Calu3 (cell line): ENCODE results near the gene CEND1. TPM values are rescaled to one million over a fixed set of nuclear protein-coding genes. Genes with fewer than 3 reads are reported as not detected.

Experiments
- BruUV-seq: library from RNA; stranded (reverse); fragments of 400-500 nt; replicated peaks from 2 replicates; lab custom pipeline; 2021; lab: Mats Ljungman, UMichigan
- CTCF ChIA-PET: fragments of 300-600 bp; sonication (Branson Sonifier 250); formaldehyde crosslinking; loops from one replicate; lab custom pipeline; 2022; ENCODE audit warnings: antibody characterized with exemption; lab: Charles Lee
- DNase-seq: peaks from one replicate; pipeline ENCODE4 v3.0.0; 2022
- H3K27ac Mint-ChIP-seq: one replicate; pipeline ENCODE4 v1.8.0; 2022; ENCODE audit warnings: mixed read lengths; ENCODE audit not compliant: unreplicated experiment
- H3K27me3 Mint-ChIP-seq: one replicate; pipeline ENCODE4 v1.8.0; 2022; ENCODE audit warnings: mixed read lengths; ENCODE audit not compliant: unreplicated experiment
- H3K36me3 Mint-ChIP-seq: one replicate; pipeline ENCODE4 v1.8.0; 2022; ENCODE audit warnings: mild to moderate bottlenecking, moderate library complexity, mixed read lengths; ENCODE audit not compliant: insufficient read depth, unreplicated experiment
- H3K4me1 Mint-ChIP-seq: one replicate; pipeline ENCODE4 v1.8.0; 2022; ENCODE audit warnings: mild to moderate bottlenecking, low read depth, mixed read lengths; ENCODE audit not compliant: unreplicated experiment
- H3K4me3 Mint-ChIP-seq: one replicate; pipeline ENCODE4 v1.8.0; 2022; ENCODE audit warnings: mild to moderate bottlenecking, low read depth, moderate library complexity, mixed read lengths; ENCODE audit not compliant: unreplicated experiment
- H3K9me3 Mint-ChIP-seq: one replicate; pipeline ENCODE4 v1.8.0; 2022; ENCODE audit warnings: low read depth, mixed read lengths; ENCODE audit not compliant: unreplicated experiment
- intact Hi-C: fragments of 100-400 bp; cut with micrococcal nuclease; formaldehyde crosslinking; loops from one replicate; pipeline ENCODE4 v1.10.0; 2022; ENCODE audit not compliant: unreplicated experiment
- total RNA-seq: library from RNA; stranded (reverse); gene quantifications from 2 replicates; pipeline ENCODE4 v1.2.3, GENCODE V29; 2022
- TF ChIP-seq, protein P1 (sequence below): fragments of 200-600 bp; IDR thresholded peaks from one replicate; pipeline ENCODE4 v1.8.0; 2022; ENCODE audit warnings: antibody characterized with exemption; ENCODE audit not compliant: unreplicated experiment

CEND1 gene
- total RNA-seq, 1 experiment from 2014 or later = not detected

- no TSS peak for BruUV-seq
- no peak overlapping the region for H3K4me3 Mint-ChIP-seq
These were observed 29.7 kb downstream of the CEND1 start for GRCh38 chr11:760236-760635.

GRCh38 chr11:749731-750130 is 40.2 kb downstream of the CEND1 start:
- TF ChIP-seq, protein P1, sequence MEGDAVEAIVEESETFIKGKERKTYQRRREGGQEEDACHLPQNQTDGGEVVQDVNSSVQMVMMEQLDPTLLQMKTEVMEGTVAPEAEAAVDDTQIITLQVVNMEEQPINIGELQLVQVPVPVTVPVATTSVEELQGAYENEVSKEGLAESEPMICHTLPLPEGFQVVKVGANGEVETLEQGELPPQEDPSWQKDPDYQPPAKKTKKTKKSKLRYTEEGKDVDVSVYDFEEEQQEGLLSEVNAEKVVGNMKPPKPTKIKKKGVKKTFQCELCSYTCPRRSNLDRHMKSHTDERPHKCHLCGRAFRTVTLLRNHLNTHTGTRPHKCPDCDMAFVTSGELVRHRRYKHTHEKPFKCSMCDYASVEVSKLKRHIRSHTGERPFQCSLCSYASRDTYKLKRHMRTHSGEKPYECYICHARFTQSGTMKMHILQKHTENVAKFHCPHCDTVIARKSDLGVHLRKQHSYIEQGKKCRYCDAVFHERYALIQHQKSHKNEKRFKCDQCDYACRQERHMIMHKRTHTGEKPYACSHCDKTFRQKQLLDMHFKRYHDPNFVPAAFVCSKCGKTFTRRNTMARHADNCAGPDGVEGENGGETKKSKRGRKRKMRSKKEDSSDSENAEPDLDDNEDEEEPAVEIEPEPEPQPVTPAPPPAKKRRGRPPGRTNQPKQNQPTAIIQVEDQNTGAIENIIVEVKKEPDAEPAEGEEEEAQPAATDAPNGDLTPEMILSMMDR = no peak
- Mint-ChIP-seq H3K36me3 (peaks cover 50% of the 10 kb centered on the region), H3K27ac (peak overlapping the region; percentile 30), H3K27me3 (no peaks in the 10 kb centered on the region), H3K9me3 (no peaks in the 10 kb centered on the region), H3K4me1 (no peaks in the 10 kb centered on the region), H3K4me3 (peak overlapping the region; percentile 90)
- DNase-seq = no peak
- intact Hi-C loops = no loop called here
- BruUV-seq = no TSS peak
- CTCF ChIA-PET = no interaction called here

More at GRCh38 chr11:760236-760635, 29.7 kb downstream of the CEND1 start:
- DNase-seq = no peak
- CTCF ChIA-PET = no interaction called here
- Mint-ChIP-seq H3K27ac (no peak overlapping the region), H3K4me1 (peaks cover 22% of the 10 kb centered on the region), H3K9me3 (no peaks in the 10 kb centered on the region), H3K27me3 (no peaks in the 10 kb centered on the region), H3K36me3 (peaks cover 95% of the 10 kb centered on the region)
- intact Hi-C loops = no loop called here
- TF ChIP-seq, protein P1 = no peak

DNA sequence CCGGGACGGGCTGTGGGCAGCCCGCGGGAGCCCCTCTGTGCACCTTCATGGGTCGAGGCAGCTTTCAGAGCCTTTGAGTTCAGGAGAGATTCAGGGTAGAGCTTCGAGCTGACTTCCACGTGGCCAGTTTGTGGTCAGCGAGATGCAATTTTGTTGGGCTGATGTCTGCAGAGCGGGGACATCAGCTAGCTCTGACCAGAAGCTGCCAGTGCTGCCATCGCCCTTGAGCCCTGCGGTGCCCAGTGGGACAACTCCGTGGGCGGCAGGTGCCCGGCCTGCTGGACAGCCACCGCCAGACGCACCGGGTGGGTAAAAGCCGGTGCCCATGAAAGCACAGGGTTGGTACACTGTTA is 41.9 kb downstream of the CEND1 start:
- no TSS peak for BruUV-seq

DNA sequence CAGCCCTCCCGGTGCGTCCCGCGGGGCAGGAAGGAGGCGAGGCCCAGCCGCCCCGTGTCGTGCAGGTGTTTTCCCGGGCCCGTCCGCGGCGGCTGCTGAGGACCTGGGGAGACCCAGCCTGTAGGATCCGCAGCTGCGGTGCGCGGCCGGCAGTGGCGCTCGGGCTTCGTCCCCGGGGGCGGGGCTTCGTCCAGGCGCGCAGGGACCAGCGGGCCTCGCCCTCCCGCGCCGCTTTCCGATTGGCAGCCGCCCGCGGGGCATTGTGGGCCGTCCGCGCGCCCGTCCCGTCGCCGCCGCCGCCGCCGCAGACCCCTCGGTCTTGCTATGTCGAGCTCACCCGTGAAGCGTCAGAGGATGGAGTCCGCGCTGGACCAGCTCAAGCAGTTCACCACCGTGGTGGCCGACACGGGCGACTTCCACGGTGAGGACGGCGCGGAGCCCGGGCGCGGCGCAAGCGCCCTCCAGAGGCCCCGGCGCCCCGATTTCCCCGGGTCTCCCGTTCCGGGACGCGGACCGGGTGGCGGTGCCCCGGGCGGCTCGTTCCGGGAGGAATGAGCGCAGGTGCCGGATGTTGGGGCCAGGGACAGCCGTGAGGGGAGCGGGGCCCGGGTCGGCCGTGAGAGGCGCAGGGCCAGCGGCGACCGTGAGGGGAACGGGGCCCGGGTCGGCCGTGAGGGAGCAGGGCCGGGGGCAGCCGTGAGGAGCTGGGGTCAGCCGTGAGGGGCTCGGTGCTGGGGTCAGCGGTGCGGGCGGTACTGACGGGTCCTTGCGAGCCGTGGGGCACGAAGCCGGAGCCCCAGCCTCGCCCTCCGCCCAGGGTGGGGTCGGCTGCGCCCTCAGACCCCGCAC is 42.5 kb downstream of the CEND1 start, which contains the start of gene TALDO1:
Gene TALDO1, plus strand, starts transcription at position 307 of the 849 bp plus-strand sequence. Its CDS starts 18 bp downstream, at position 325.
- TF ChIP-seq, protein P1 = no peak
- BruUV-seq = no TSS peak
- CTCF ChIA-PET = interaction anchor here (0.6 to 1.5 kb wide), 6 partner anchors 14 to 98 kb away, joined by 3 to 6 read pairs (median 4); no protein-coding TSS in a partner anchor
- Mint-ChIP-seq H3K4me3 (peak within 1 kb of the TSS; percentile 90), H3K9me3 (no peaks in the 10 kb centered on the region), H3K27me3 (no peaks in the 10 kb centered on the region), H3K4me1 (no peaks in the 10 kb centered on the region), H3K27ac (peak within 1 kb of the TSS; percentile 81), H3K36me3 (peaks cover 38% of the 10 kb centered on the region)
- intact Hi-C loops = no loop called here
- DNase-seq = peak; percentile 98

More for the DNA sequence above, 41.9 kb downstream of the CEND1 start:
- H3K9me3 Mint-ChIP-seq = no peaks in the 10 kb centered on the region
- intact Hi-C loops = no loop called here
- TF ChIP-seq, protein P1 = no peak
- H3K4me1 Mint-ChIP-seq = no peaks in the 10 kb centered on the region
- DNase-seq = no peak
- peak overlapping the region; percentile 90 for H3K4me3 Mint-ChIP-seq
- H3K27ac Mint-ChIP-seq = peak overlapping the region; percentile 81
- peaks cover 38% of the 10 kb centered on the region for H3K36me3 Mint-ChIP-seq
- CTCF ChIA-PET = interaction anchor here (0.6 to 1.5 kb wide), 3 partner anchors 15 to 25 kb away, joined by 3 to 5 read pairs (median 4); no protein-coding TSS in a partner anchor
- no peaks in the 10 kb centered on the region for H3K27me3 Mint-ChIP-seq
